ENCODE data around the gene ATP12A. TPM values are rescaled to one million over a fixed set of nuclear protein-coding genes. Genes with fewer than 3 reads are reported as not detected.

Gene ATP12A
- total RNA-seq: not detected
- polyA plus RNA-seq: under 1 TPM in 1 of 2 donors, not detected in 1; 0.38 TPM
- long read RNA-seq, donor 1: 0 reads
- long read RNA-seq, donor 2: 0 reads

GRCh38 chr13:24680258-24680920 is at the start of gene ATP12A:
Gene ATP12A, plus strand, starts transcription at chr13:24680408. Its CDS starts 336 bp downstream, at chr13:24680744.
- Histone ChIP-seq H3K4me3 (ENCODE audit: low read length in 2 of 2) (peak within 1 kb of the TSS in 1 of 2 donors; percentile 16), H3K36me3 (ENCODE audit: control insufficient read depth in 1 of 2, insufficient read depth in 2 of 2, low read length in 1 of 2) (no peaks in the 10 kb centered on the region), H3K27ac (ENCODE audit: low read depth in 1 of 2, low read length in 2 of 2) (no peak within 1 kb of the TSS), H3K9me3 (ENCODE audit: control insufficient read depth, low read length) (no peaks in the 10 kb centered on the region), H3K4me1 (ENCODE audit: control insufficient read depth in 1 of 2, insufficient read depth in 2 of 2, low read length in 2 of 2) (no peaks in the 10 kb centered on the region), H3K27me3 (ENCODE audit: control insufficient read depth in 1 of 2, insufficient read depth in 2 of 2, low read length in 1 of 2) (no peaks in the 10 kb centered on the region)
- intact Hi-C loops (cut with DNase I): no loop called here
- DNase-seq: no peak
- ATAC-seq (ENCODE audit: low FRiP score): no peak
- 2 to 3% methylated on average over 44 to 75 of the region's 75 CpGs for whole genome bisulfite sequencing, 2 donors

- H3K27ac ChIP-seq (ENCODE audit: low read depth in 1 of 2, low read length in 2 of 2): no peak overlapping the region
- H3K9me3 ChIP-seq (ENCODE audit: control insufficient read depth, low read length): no peaks in the 10 kb centered on the region
- no peaks in the 10 kb centered on the region for H3K4me1 ChIP-seq (ENCODE audit: control insufficient read depth in 1 of 2, insufficient read depth in 2 of 2, low read length in 2 of 2)
- DNase-seq (no peak), ATAC-seq (ENCODE audit: low FRiP score) (no peak)
- intact Hi-C loops (cut with DNase I): no loop called here
- no peak overlapping the region for H3K4me3 ChIP-seq (ENCODE audit: low read length in 2 of 2)
- H3K27me3 ChIP-seq (ENCODE audit: control insufficient read depth in 1 of 2, insufficient read depth in 2 of 2, low read length in 1 of 2): no peaks in the 10 kb centered on the region
- 88 to 90% methylated on average over 12 to 13 of the region's 13 CpGs for WGBS, 2 donors
- no peaks in the 10 kb centered on the region for H3K36me3 ChIP-seq (ENCODE audit: control insufficient read depth in 1 of 2, insufficient read depth in 2 of 2, low read length in 1 of 2)
Observed at GRCh38 chr13:24630851-24631620, 49.2 kb upstream of the ATP12A start.

DNA sequence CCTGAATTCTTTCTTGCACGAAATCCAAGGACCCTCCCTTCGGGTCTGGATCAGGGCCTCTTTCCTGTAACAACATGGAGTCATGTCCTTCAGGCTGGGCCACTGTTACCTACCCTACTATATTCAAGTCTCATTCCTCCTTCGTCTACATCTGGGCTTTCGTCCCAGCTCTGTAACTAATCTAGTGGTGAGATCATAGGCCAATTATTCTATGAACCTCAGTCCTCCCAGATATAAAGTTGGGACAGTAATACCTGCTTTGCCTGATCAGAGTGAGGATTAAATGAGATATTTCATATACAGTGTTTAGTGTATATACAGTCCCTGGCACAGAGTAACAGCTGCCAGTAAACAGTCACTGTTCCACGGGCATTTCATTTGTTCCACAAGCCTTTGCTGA is 48.3 kb upstream of the ATP12A start:
- H3K4me1 ChIP-seq (ENCODE audit: control insufficient read depth in 1 of 2, insufficient read depth in 2 of 2, low read length in 2 of 2): no peaks in the 10 kb centered on the region
- H3K4me3 ChIP-seq (ENCODE audit: low read length in 2 of 2): no peak overlapping the region
- intact Hi-C loops (cut with DNase I): no loop called here
- H3K27ac ChIP-seq (ENCODE audit: low read depth in 1 of 2, low read length in 2 of 2): no peak overlapping the region
- ATAC-seq (ENCODE audit: low FRiP score) (no peak), DNase-seq (no peak)
- H3K9me3 ChIP-seq (ENCODE audit: control insufficient read depth, low read length): no peaks in the 10 kb centered on the region
- WGBS, 2 donors: 60 to 62% methylated on average over 5 of the region's 5 CpGs
- no peaks in the 10 kb centered on the region for H3K36me3 ChIP-seq (ENCODE audit: control insufficient read depth in 1 of 2, insufficient read depth in 2 of 2, low read length in 1 of 2)
- no peaks in the 10 kb centered on the region for H3K27me3 ChIP-seq (ENCODE audit: control insufficient read depth in 1 of 2, insufficient read depth in 2 of 2, low read length in 1 of 2)

GRCh38 chr13:24632382-24633121 is 47.7 kb upstream of the ATP12A start:
- intact Hi-C loops (cut with DNase I): no loop called here
- WGBS, 2 donors: 87 to 88% methylated on average over 6 of the region's 6 CpGs
- no peak for DNase-seq
- no peaks in the 10 kb centered on the region for H3K4me1 ChIP-seq (ENCODE audit: control insufficient read depth in 1 of 2, insufficient read depth in 2 of 2, low read length in 2 of 2)
- no peaks in the 10 kb centered on the region for H3K9me3 ChIP-seq (ENCODE audit: control insufficient read depth, low read length)
- H3K27ac ChIP-seq (ENCODE audit: low read depth in 1 of 2, low read length in 2 of 2): no peak overlapping the region
- no peaks in the 10 kb centered on the region for H3K36me3 ChIP-seq (ENCODE audit: control insufficient read depth in 1 of 2, insufficient read depth in 2 of 2, low read length in 1 of 2)
- ATAC-seq (ENCODE audit: low FRiP score): no peak
- H3K27me3 ChIP-seq (ENCODE audit: control insufficient read depth in 1 of 2, insufficient read depth in 2 of 2, low read length in 1 of 2): no peaks in the 10 kb centered on the region
- H3K4me3 ChIP-seq (ENCODE audit: low read length in 2 of 2): no peak overlapping the region

DNA sequence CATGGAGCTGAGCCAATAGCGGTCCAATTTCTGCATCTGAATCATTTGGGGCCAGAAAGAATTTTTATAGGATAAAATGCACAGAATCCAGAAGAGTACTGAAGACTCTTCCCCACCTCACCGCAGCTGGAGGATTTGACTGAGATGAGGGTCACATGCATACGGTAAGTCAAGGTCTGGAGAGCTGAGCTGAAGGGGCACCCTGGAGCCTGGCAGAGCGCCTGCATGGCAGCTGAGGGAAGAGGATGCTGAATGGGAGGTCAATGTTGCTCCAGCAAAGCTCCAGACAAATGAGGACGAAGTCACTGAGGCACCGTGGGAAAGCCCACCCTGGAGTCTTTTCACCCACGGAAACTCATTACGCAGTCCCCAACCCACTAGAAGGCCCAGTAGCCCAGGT is 43.4 kb upstream of the ATP12A start:
- H3K4me1 ChIP-seq (ENCODE audit: control insufficient read depth in 1 of 2, insufficient read depth in 2 of 2, low read length in 2 of 2): no peaks in the 10 kb centered on the region
- H3K27me3 ChIP-seq (ENCODE audit: control insufficient read depth in 1 of 2, insufficient read depth in 2 of 2, low read length in 1 of 2): no peaks in the 10 kb centered on the region
- intact Hi-C loops (cut with DNase I): no loop called here
- ATAC-seq (ENCODE audit: low FRiP score): no peak
- no peak overlapping the region for H3K27ac ChIP-seq (ENCODE audit: low read depth in 1 of 2, low read length in 2 of 2)
- no peaks in the 10 kb centered on the region for H3K9me3 ChIP-seq (ENCODE audit: control insufficient read depth, low read length)
- 93 to 95% methylated on average over 8 of the region's 8 CpGs for WGBS, 2 donors
- H3K4me3 ChIP-seq (ENCODE audit: low read length in 2 of 2): no peak overlapping the region
- DNase-seq: no peak
- no peaks in the 10 kb centered on the region for H3K36me3 ChIP-seq (ENCODE audit: control insufficient read depth in 1 of 2, insufficient read depth in 2 of 2, low read length in 1 of 2)

- 51 to 58% methylated on average over 22 to 23 of the region's 23 CpGs for WGBS, 2 donors
- Histone ChIP-seq H3K27me3 (ENCODE audit: control insufficient read depth in 1 of 2, insufficient read depth in 2 of 2, low read length in 1 of 2) (no peaks in the 10 kb centered on the region), H3K4me3 (ENCODE audit: low read length in 2 of 2) (no peak overlapping the region), H3K9me3 (ENCODE audit: control insufficient read depth, low read length) (no peaks in the 10 kb centered on the region), H3K36me3 (ENCODE audit: control insufficient read depth in 1 of 2, insufficient read depth in 2 of 2, low read length in 1 of 2) (no peaks in the 10 kb centered on the region), H3K4me1 (ENCODE audit: control insufficient read depth in 1 of 2, insufficient read depth in 2 of 2, low read length in 2 of 2) (no peaks in the 10 kb centered on the region), H3K27ac (ENCODE audit: low read depth in 1 of 2, low read length in 2 of 2) (no peak overlapping the region)
- ATAC-seq (ENCODE audit: low FRiP score): no peak
- intact Hi-C loops (cut with DNase I): no loop called here
- no peak for DNase-seq
Observed at GRCh38 chr13:24638096-24638495, 42.1 kb upstream of the ATP12A start.

GRCh38 chr13:24640752-24641151 is 39.5 kb upstream of the ATP12A start:
- Histone ChIP-seq H3K36me3 (ENCODE audit: control insufficient read depth in 1 of 2, insufficient read depth in 2 of 2, low read length in 1 of 2) (no peaks in the 10 kb centered on the region), H3K27ac (ENCODE audit: low read depth in 1 of 2, low read length in 2 of 2) (no peak overlapping the region), H3K4me3 (ENCODE audit: low read length in 2 of 2) (no peak overlapping the region), H3K27me3 (ENCODE audit: control insufficient read depth in 1 of 2, insufficient read depth in 2 of 2, low read length in 1 of 2) (no peaks in the 10 kb centered on the region), H3K4me1 (ENCODE audit: control insufficient read depth in 1 of 2, insufficient read depth in 2 of 2, low read length in 2 of 2) (no peaks in the 10 kb centered on the region), H3K9me3 (ENCODE audit: control insufficient read depth, low read length) (no peaks in the 10 kb centered on the region)
- intact Hi-C loops (cut with DNase I): no loop called here
- DNase-seq (no peak), ATAC-seq (ENCODE audit: low FRiP score) (no peak)
- 97 to 98% methylated on average over 4 of the region's 4 CpGs for WGBS, 2 donors

GRCh38 chr13:24642219-24642618 is 38.0 kb upstream of the ATP12A start:
- H3K4me1 ChIP-seq (ENCODE audit: control insufficient read depth in 1 of 2, insufficient read depth in 2 of 2, low read length in 2 of 2): no peaks in the 10 kb centered on the region
- WGBS, 2 donors: 94% methylated on average over 6 of the region's 6 CpGs
- H3K27ac ChIP-seq (ENCODE audit: low read depth in 1 of 2, low read length in 2 of 2): no peak overlapping the region
- H3K27me3 ChIP-seq (ENCODE audit: control insufficient read depth in 1 of 2, insufficient read depth in 2 of 2, low read length in 1 of 2): no peaks in the 10 kb centered on the region
- intact Hi-C loops (cut with DNase I): no loop called here
- no peaks in the 10 kb centered on the region for H3K36me3 ChIP-seq (ENCODE audit: control insufficient read depth in 1 of 2, insufficient read depth in 2 of 2, low read length in 1 of 2)
- DNase-seq: no peak
- no peaks in the 10 kb centered on the region for H3K9me3 ChIP-seq (ENCODE audit: control insufficient read depth, low read length)
- no peak for ATAC-seq (ENCODE audit: low FRiP score)
- no peak overlapping the region for H3K4me3 ChIP-seq (ENCODE audit: low read length in 2 of 2)
